22Rv1 (cell line): ENCODE measurements around the gene RABL6.

Experiments
- CTCF ChIP-seq: fragments of 450-650 bp; IDR thresholded peaks from 2 replicates; pipeline ENCODE4 v1.5.1; 2017; ENCODE audit warnings: mild to moderate bottlenecking
- ZFX ChIP-seq: fragments of 450-650 bp; IDR thresholded peaks from 2 replicates; pipeline ENCODE4 v1.6.1; 2017; ENCODE audit warnings: antibody characterized with exemption, borderline replicate concordance

GRCh38 chr9:136794281-136794999, 13.3 kb upstream of the RABL6 start:
- TF ChIP-seq CTCF, result no peak
- TF ChIP-seq ZFX, result no peak
